Motor neuron (in vitro differentiated cells): ENCODE results near the gene IMPDH2. TPM values are rescaled to one million over a fixed set of nuclear protein-coding genes. Genes with fewer than 3 reads are reported as not detected.

Experiments
- ATAC-seq, 8 experiments: fragments of 200-7000 bp; cut with Tn5 transposase; replicated peaks in 6 of 8; 2 replicates each; pipeline ENCODE4 v1.8.0; 2021; ENCODE audit warnings: mild to moderate bottlenecking in 8 of 8, moderate library complexity in 8 of 8
- H3K27ac ChIP-seq, 2 donors: fragments of 250-450 bp; sonication (Bioruptor Pico); 2 replicates each; pipeline ENCODE4 v1.9.0; 2021; ENCODE audit warnings: antibody characterized with exemption in 2 of 2, mild to moderate bottlenecking in 2 of 2, moderate library complexity in 1 of 2
- H3K4me1 ChIP-seq, 2 donors: fragments of 250-450 bp; sonication (Bioruptor Pico); replicated peaks in 1 of 2; 2 replicates each; pipeline ENCODE4 v1.6.1; 2021; ENCODE audit warnings: antibody characterized with exemption in 2 of 2, mild to moderate bottlenecking in 2 of 2, moderate library complexity in 1 of 2
- H3K4me3 ChIP-seq, 5 donors: fragments of 250-450 bp; sonication (Bioruptor Pico); 2 replicates each; pipeline ENCODE4 v1.9.0; 2021; ENCODE audit warnings: antibody characterized with exemption in 5 of 5, mild to moderate bottlenecking in 5 of 5, moderate library complexity in 4 of 5
- WGBS, 10 experiments: fragments of 450-650 bp; shearing (Covaris generic); methylation state at CpG; one replicate each; pipeline ENCODE4 v1.0.0; 2022; 5-methylcytosine and 5-hydroxymethylcytosine counted together
- in situ Hi-C, 9 experiments: fragments of 400-800 bp; cut with MboI; loops; one replicate each; pipeline ENCODE4 v1.15.0; 2021; ENCODE audit warnings: low sequenced_read_pairs in 9 of 9, low pct_unique_long_range_greater_than_20kb in 2 of 9; ENCODE audit not compliant: unreplicated experiment in 9 of 9
- total RNA-seq, 8 experiments: library from RNA; unstranded; fragments of 300-600 nt; gene quantifications; 2 replicates each; pipeline versions ENCODE4 v1.2.3 to v1.2.4, GENCODE V29; 2022

The IMPDH2 gene
- 100 to 1,000 TPM; 175 to 414 (median 331) TPM for total RNA-seq

DNA sequence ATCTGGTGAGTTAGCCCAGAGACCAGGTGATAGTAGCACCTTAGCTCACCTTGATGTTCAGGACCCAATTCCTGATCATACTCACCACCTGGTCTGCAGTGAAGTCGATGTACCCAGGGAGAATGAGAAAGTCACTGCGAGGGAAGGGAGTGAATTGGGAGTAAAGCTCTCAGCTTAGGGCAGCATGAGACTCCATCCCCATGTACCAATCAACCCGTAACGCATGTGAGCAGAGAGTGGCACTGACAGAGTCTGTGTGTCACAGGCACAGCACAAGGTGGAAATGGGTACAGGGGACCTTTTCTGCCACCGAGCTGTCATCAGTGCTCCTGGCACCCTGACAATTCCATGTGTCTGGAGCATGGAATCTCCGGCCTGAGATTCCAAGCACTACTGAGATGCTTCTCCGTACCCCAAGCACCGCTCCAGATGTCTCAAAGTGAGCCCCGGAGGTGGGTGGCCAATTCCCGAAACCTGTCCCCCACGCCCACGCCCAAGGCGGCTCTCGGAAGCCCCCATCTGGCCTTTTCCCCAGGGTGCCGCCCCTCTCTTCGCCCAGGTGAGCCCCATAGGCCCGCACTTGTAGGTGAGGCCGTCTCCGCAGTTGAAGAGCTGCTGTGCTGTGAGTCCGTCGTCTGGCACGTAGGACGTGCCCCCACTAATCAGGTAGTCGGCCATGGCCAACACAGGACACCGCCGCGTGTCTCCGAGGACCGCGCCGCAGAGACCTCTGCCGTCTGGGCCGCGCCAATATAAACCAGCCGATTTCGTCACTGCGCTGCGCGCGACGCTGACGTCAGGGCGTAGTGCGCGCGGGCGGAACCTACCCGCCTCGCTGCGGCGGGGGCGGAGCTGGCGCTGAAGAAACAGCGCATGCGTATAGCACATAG lies at the start of gene IMPDH2:
Gene IMPDH2, minus strand, starts transcription at position 726 of the 890 bp plus-strand sequence. Its CDS starts 48 bp downstream, at position 678.
- peak within 1 kb of the TSS; percentile 85 to 86 for H3K27ac ChIP-seq
- peak within 1 kb of the TSS; percentile 55 to 81 (median 62) for H3K4me3 ChIP-seq
- in situ Hi-C loops, result no loop called here
- WGBS, 10 experiments, result 0 to 33% (median 0%) methylated on average over 1 to 34 of the region's 55 CpGs; no CpG with 5 or more reads in 3 of the 10 experiments
- ATAC-seq, result peak; percentile 90 to 95 (median 92)
- peaks cover 9 to 16% of the 10 kb centered on the region in 2 donors for H3K4me1 ChIP-seq

DNA sequence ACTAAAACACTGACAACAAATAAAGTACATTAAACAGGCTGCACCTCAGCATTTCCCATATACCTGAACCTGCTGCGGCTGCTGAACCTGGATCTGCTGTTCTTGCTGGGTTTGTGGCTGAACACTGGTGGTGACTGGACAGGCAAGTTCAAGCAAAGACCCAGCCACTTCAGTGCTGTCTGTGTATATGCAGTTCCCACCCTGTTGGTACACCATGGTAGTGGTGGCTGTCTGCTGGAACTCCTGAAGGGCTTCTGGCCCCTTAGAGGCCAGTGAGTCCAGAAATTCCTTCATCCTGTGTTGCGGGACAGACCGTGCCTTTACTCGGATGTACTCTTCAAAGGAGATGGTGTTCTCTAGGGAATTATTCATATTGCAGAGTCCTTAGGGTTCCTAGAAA lies 47.4 kb upstream of the IMPDH2 start:
- Histone ChIP-seq H3K27ac (no peak overlapping the region), H3K4me3 (no peak overlapping the region), H3K4me1 (no peaks in the 10 kb centered on the region)
- ATAC-seq, result peak in 2 of 8 experiments; percentile 40 to 68
- WGBS, 10 experiments, result 68 to 100% (median 95%) methylated on average over 1 to 4 of the region's 4 CpGs; no CpG with 5 or more reads in 1 of the 10 experiments
- in situ Hi-C loops, result no loop called here

DNA sequence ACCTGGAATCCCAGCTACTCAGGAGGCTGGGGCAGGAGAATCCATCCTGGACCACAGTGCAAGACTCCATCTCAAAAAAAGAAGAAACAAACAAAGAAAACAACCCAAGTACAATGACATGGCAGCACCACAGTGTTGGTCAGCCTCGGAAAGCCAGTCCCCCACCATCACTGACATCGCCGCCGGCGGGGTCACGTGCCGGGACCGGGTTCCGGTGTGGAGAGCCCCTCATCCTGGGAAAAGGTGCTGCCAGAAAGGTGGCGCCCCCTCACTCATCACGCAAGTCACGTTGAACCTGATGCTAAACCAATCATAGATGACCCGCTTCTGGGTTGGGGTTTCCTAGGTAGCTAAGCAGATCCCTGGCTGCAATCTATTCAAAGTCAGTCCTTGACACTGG lies 46.9 kb upstream of the IMPDH2 start:
- 100% methylated on average over 1 to 3 of the region's 13 CpGs; no CpG with 5 or more reads in 6 of the 10 experiments for WGBS, 10 experiments
- no peak for ATAC-seq
- Histone ChIP-seq H3K27ac (no peak overlapping the region), H3K4me1 (no peaks in the 10 kb centered on the region), H3K4me3 (no peak overlapping the region)
- in situ Hi-C loops, result no loop called here

DNA sequence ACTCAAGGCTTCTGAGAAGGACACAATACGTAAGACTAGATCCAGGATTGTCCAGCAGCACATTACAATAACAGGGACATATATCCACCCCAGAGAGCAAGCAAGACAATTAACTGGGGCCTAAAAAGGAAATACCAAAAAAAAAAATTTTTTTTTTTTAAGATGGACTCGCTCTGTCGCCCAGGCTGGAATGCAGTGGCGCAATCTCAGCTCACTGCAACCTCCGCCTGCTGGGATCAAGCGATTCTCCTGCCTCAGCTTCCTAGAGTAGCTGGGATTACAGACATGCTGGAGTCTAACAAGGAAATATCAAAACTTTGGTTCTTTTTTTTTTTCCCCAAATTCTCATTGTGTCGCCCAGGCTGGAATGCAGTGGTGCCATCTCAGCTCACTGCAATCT lies 28.8 kb upstream of the IMPDH2 start:
- ATAC-seq, result no peak
- Histone ChIP-seq H3K27ac (no peak overlapping the region), H3K4me1 (no peaks in the 10 kb centered on the region), H3K4me3 (no peak overlapping the region)
- in situ Hi-C loops, result no loop called here
- WGBS, 10 experiments, result 88 to 100% (median 100%) methylated on average over 1 to 6 of the region's 7 CpGs; no CpG with 5 or more reads in 3 of the 10 experiments

DNA sequence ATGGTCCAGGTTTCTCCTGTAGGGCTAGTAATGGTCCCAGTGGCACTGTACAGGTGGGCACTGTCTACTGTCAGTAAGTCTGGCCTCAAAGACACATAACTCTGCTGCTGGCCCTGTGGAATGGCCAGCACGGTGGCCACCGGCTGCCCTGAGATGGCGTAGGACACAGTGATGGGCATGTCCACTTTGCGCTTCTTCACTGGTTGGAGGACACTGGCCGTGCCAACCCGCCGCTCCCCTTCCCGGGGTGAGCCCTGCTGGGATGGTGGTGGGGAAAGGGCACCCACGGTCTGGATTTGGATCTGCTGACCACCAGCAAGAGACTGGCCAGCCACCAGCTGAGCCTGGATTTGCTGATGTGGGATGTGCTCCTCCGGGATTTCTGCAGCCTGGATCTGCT lies 28.1 kb upstream of the IMPDH2 start:
- WGBS, 10 experiments, result 80 to 94% methylated on average over 1 to 3 of the region's 10 CpGs; no CpG with 5 or more reads in 8 of the 10 experiments
- in situ Hi-C loops, result no loop called here
- Histone ChIP-seq H3K4me1 (no peaks in the 10 kb centered on the region), H3K4me3 (no peak overlapping the region), H3K27ac (no peak overlapping the region)
- peak in 3 of 8 experiments; percentile 8 to 23 (median 18) for ATAC-seq

DNA sequence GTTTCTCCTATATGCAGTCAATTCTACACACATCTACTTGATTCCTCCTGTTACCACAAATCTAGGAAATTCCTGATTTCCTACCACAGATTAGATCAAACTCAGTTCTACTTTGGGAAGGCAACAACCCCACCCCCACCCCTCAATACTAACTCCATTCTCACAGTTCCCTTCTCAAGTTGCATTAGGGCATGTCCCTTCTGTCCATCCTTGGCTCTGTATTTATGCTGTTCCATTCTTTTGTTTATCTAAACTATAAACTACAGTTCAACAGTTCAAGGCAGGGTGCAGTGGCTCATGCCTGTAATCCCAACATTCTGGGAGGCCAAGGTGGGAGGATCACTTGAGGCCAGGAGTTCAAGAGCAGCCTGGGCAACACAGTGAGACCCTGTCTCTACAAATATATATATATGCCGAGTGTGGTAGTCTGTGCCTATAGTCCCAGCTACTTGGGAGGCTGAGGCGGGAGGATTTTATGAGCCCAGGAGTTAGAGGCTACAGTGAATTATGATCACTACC lies 25.2 kb upstream of the IMPDH2 start:
- ATAC-seq, result no peak
- H3K27ac ChIP-seq, result no peak overlapping the region
- H3K4me1 ChIP-seq, result no peaks in the 10 kb centered on the region
- 100% methylated on average over 1 to 2 of the region's 2 CpGs; no CpG with 5 or more reads in 5 of the 10 experiments for WGBS, 10 experiments
- H3K4me3 ChIP-seq, result no peak overlapping the region
- in situ Hi-C loops, result no loop called here

DNA sequence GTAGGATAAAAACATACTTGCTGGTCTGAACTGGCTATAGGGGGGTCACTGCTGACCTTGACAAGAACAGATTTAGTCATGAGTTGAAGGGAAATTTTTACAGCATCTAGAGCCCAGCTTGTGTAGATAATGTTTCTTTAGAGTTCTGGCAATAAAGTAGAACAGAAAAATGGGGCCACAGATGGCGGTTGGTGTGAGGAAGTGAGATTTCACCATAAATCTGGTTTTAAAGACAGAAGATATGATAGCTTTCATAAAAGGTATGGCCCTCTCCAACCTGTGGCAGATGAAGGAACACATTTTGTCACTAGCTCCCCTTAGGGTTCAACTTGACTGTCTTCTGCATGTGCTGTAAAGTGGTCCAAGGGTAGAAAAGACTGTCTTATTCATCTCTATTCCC lies 24.3 kb upstream of the IMPDH2 start:
- ATAC-seq, result no peak
- H3K4me3 ChIP-seq, result no peak overlapping the region
- no peaks in the 10 kb centered on the region for H3K4me1 ChIP-seq
- in situ Hi-C loops, result no loop called here
- H3K27ac ChIP-seq, result no peak overlapping the region
- 83 to 100% (median 100%) methylated on average over 1 of the region's 1 CpG; no CpG with 5 or more reads in 3 of the 10 experiments for WGBS, 10 experiments

DNA sequence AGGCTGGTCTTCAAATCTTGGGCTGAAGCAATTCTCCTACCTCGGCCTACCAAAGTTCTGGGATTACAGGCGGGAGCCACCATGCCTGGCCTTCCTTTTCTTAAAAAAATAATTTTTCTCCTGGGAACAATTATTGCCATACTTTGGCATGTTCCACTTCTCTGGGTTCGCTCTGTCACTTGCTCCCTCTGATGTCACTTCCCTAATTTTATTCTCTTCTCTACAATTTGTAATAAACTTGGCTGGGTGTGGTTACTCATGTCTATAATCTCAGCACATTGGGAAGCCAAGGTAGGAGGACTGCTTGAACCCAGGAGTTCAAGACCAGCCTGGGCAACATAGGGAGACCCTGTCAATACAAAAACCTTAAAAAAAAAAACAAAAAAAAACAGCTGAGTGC lies 6.1 kb upstream of the IMPDH2 start:
- Histone ChIP-seq H3K4me3 (no peak overlapping the region), H3K4me1 (no peaks in the 10 kb centered on the region), H3K27ac (no peak overlapping the region)
- ATAC-seq, result no peak
- in situ Hi-C loops, result no loop called here
- 60 to 100% (median 95%) methylated on average over 1 to 3 of the region's 3 CpGs; no CpG with 5 or more reads in 1 of the 10 experiments for WGBS, 10 experiments

DNA sequence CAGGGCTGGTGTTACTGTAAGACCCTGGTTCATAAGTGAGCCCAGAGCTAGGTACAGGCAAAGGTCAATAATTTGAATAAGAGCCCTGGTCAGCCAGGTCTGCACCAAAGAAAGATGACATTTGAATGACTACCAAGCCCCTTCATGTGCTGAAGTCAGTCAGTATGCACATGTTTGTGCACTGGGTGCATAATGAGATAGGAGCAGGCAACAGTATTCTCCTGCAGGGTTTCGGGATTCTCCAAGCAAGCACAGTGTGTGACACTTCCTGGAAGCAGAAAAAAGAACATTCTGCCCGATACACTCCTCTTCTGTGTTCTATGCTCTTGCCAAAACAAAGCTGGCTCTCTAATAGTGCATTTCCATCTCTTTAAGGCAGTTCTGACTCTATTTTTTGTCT lies 5.5 kb upstream of the IMPDH2 start:
- peak in 3 of 8 experiments; percentile 50 to 81 (median 58) for ATAC-seq
- Histone ChIP-seq H3K27ac (no peak overlapping the region), H3K4me1 (peaks cover 0 to 3% of the 10 kb centered on the region in 2 donors), H3K4me3 (no peak overlapping the region)
- 67 to 100% (median 80%) methylated on average over 1 to 2 of the region's 2 CpGs; no CpG with 5 or more reads in 5 of the 10 experiments for WGBS, 10 experiments
- in situ Hi-C loops, result no loop called here

DNA sequence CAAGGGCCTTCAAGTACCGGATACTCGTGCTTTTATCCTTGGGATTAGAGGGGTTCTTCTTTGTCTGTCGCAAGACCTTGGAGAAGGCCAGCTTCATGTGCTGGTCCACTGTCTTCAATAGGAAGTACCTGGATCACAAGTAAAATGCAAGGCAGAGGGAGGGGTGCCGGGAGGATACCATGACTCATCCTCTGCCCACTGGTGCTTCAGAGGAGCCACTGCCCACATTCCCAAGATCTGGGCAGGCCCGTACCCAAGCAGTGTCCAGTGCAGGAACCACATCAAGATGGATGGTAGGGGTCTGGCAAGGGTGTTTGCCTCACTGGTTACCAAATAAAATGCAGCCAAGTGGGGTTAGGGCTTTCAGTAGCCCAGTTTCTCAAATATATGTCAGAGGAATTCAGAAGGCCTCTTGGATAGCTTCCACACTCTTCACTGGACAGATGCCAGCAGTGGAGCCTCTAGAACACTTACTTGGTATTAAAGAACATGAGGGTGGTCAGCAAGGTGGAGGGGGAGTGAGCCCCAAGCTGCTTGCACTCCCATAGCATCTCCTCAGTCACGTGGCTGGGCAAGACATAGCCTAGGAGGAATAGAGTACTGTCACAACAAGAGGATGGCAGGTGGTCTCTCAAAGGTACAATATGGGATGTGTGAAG lies 3.6 kb upstream of the IMPDH2 start:
- no peak for ATAC-seq
- H3K27ac ChIP-seq, result no peak overlapping the region
- in situ Hi-C loops, result no loop called here
- H3K4me1 ChIP-seq, result peaks cover 8 to 14% of the 10 kb centered on the region in 2 donors
- no peak overlapping the region for H3K4me3 ChIP-seq
- whole genome bisulfite sequencing, 10 experiments, result 70 to 100% (median 94%) methylated on average over 1 to 5 of the region's 6 CpGs; no CpG with 5 or more reads in 3 of the 10 experiments

DNA sequence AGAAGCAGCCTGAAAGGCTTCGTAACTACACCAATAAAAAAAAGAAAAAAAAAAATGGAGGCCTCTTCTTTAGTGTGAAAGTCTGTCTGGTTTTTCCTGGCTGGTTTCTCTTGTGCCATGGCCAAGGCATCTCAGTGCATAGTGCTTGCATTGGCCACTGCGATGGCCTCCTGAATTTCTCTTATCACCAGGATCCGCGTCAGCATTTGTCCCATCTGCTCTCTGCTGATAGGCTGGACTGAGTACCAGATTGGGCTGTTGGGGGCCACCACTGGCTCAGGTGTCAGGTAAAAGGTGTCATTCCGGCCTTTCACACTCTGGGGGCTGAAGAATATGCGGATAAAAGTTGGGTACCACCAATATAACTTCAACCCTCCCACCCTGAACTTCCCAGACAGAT lies 1.1 kb upstream of the IMPDH2 start:
- WGBS, 10 experiments, result 83 to 100% (median 100%) methylated on average over 1 to 6 of the region's 6 CpGs; no CpG with 5 or more reads in 1 of the 10 experiments
- Histone ChIP-seq H3K4me1 (peaks cover 9 to 16% of the 10 kb centered on the region in 2 donors), H3K27ac (no peak overlapping the region), H3K4me3 (no peak overlapping the region)
- in situ Hi-C loops, result no loop called here
- ATAC-seq, result no peak

DNA sequence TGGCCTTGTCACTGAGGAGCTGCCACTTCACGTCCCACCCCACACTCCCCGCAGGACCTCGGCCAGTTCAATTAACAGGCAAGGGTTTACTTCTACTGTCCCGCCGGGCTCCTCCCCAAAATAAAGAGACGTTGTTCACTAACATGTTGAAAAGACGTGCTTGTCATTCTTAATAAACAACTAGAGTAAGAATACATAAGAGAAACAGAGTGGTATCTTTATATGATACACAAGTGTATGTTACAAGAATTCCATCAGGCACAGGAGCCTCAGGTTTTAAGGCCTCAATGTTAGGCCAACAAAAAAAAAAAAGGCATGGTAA lies 326 bp upstream of the IMPDH2 start:
- peak overlapping the region; percentile 38 to 58 for H3K27ac ChIP-seq
- in situ Hi-C loops, result no loop called here
- H3K4me3 ChIP-seq, result peak overlapping the region in 4 of 5 donors; percentile 55 to 81 (median 64)
- no peak for ATAC-seq
- peaks cover 9 to 16% of the 10 kb centered on the region in 2 donors for H3K4me1 ChIP-seq
- WGBS, 10 experiments, result 0 to 20% (median 3%) methylated on average over 1 to 7 of the region's 7 CpGs; no CpG with 5 or more reads in 4 of the 10 experiments

DNA sequence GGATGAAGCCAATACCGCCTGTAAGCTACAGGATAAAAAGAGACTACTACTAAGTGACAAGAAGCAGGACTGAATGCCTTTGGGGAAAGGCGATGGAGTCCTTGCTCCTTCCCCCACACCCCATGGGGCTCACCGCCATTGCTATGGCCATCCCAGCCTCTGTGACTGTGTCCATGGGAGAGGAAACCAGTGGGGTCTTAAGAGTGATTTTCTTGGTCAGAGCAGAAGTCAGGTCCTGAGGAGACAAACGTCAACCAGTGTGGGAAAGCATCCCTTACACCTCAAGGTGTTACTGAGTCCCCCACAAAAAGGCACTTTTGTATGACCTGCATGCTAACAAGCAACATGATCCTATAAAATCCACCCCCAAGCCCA lies 913 bp downstream of the IMPDH2 start:
- Histone ChIP-seq H3K4me1 (peaks cover 9 to 16% of the 10 kb centered on the region in 2 donors), H3K27ac (peak overlapping the region; percentile 85 to 86), H3K4me3 (peak overlapping the region; percentile 55 to 81 (median 62))
- in situ Hi-C loops, result no loop called here
- WGBS, 10 experiments, result 75 to 100% (median 90%) methylated on average over 1 to 3 of the region's 4 CpGs; no CpG with 5 or more reads in 3 of the 10 experiments
- no peak for ATAC-seq
